MM.1S (cell line): ENCODE data around the gene FGF14.

Experiments
- CTCF ChIP-seq: fragments of 300-600 bp; sonication (generic); IDR thresholded peaks from 2 replicates; pipeline ENCODE4 v1.5.1; 2016; ENCODE audit warnings: antibody characterized with exemption, low read length, mixed read lengths
- EZH2 ChIP-seq: fragments of 300-600 bp; sonication (generic); optimal IDR thresholded peaks from 2 replicates; pipeline ENCODE3; 2017; ENCODE audit warnings: low read depth, mild to moderate bottlenecking, antibody characterized with exemption, low read length, mixed read lengths

- TF ChIP-seq CTCF: no peak
- no peak for TF ChIP-seq EZH2
Measured at GRCh38 chr13:102359264-102359663, 42.6 kb downstream of the FGF14 start.
